Putamen (tissue), 1 donor: Measurements from ENCODE around the gene KRTAP10-4.

Source experiments
- DNase-seq: peaks from one replicate; pipeline ENCODE4 v3.0.0-alpha.2; 2016; ENCODE audit warnings: low spot score

The KRTAP10-4 gene

GRCh38 chr21:44617071-44617501 lies 43.6 kb downstream of the KRTAP10-4 start:
- no peak for DNase-seq

GRCh38 chr21:44618504-44618903 lies 45.0 kb downstream of the KRTAP10-4 start:
- no peak for DNase-seq

- DNase-seq, result no peak
These were observed 45.4 kb downstream of the KRTAP10-4 start for GRCh38 chr21:44618909-44619308.

- DNase-seq, result no peak
These were observed 46.4 kb downstream of the KRTAP10-4 start for GRCh38 chr21:44619886-44620285.

GRCh38 chr21:44623575-44623974 lies 50.0 kb downstream of the KRTAP10-4 start:
- no peak for DNase-seq
